Activated T-helper 1 cell treated with anti-CD3 and anti-CD28 coated beads, Interleukin-12 subunit alpha, Interleukin-12 subunit beta, Interleukin-2, Interleukin-4 antibody, amounts not matched to agents 30 ng/mL and 10 ng/mL and 1 ng/mL, durations not matched to agents 14 hours and 24 hours and 36 hours (primary cell): ENCODE measurements around the gene MCRIP2. TPM values are rescaled to one million over a fixed set of nuclear protein-coding genes. Genes with fewer than 3 reads are reported as not detected.

Experiments used
- DNase-seq: peaks from one replicate; pipeline ENCODE4 v3.0.0; 2021; ENCODE audit warnings: low spot score
- H3K27ac Mint-ChIP-seq: one replicate; pipeline ENCODE4 v1.8.0; 2021; ENCODE audit warnings: mild to moderate bottlenecking, mixed read lengths
- H3K27me3 Mint-ChIP-seq: one replicate; pipeline ENCODE4 v1.8.0; 2022; ENCODE audit warnings: mild to moderate bottlenecking, moderate library complexity, mixed read lengths; ENCODE audit not compliant: insufficient read depth
- H3K36me3 Mint-ChIP-seq: one replicate; pipeline ENCODE4 v1.8.0; 2021; ENCODE audit warnings: low read depth, mixed read lengths
- H3K4me1 Mint-ChIP-seq: one replicate; pipeline ENCODE4 v1.8.0; 2021; ENCODE audit warnings: low read depth, mixed read lengths
- H3K4me3 Mint-ChIP-seq: one replicate; pipeline ENCODE4 v1.8.0; 2021; ENCODE audit warnings: mild to moderate bottlenecking, moderate library complexity, mixed read lengths
- H3K9me3 Mint-ChIP-seq: one replicate; pipeline ENCODE4 v1.8.0; 2021; ENCODE audit warnings: mixed read lengths
- intact Hi-C: fragments of 100-400 bp; cut with micrococcal nuclease; formaldehyde crosslinking; loops from one replicate; pipeline ENCODE4 v1.15.1; 2024
- total RNA-seq: library from RNA; stranded (reverse); gene quantifications from 2 replicates; pipeline ENCODE4 v1.2.3, GENCODE V29; 2022

MCRIP2 gene
- total RNA-seq, 1 donor from 2014 or later: 66.5 TPM

DNA sequence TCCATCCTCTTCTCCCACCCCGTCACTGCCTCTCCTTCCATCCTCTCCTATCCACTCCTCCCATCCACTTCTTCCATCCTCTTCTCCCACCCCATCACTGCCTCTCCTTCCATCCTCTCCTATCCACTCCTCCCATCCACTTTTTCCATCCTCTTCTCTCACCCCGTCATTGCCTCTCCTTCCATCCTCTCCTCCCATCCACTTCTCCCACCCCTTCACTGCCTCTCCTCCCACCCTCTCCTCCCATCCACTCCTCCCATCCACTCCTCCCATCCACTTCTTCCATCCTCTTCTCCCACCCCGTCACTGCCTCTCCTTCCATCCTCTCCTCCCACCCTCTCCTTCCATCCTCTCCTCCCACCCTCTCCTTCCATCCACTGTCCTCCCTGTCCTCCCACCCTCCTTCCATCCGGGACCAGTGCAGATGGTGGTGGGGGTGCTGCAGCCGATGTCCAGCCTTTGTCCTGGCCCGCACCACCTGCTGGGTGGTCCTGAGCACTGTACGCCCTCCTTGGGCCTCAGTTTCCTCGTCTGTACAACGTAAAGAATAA lies 9.7 kb upstream of the MCRIP2 start:
- DNase-seq: no peak
- Mint-ChIP-seq H3K9me3 (no peaks in the 10 kb centered on the region), H3K4me3 (no peak overlapping the region), H3K27ac (no peak overlapping the region), H3K4me1 (peaks cover 6% of the 10 kb centered on the region), H3K27me3 (no peaks in the 10 kb centered on the region), H3K36me3 (no peaks in the 10 kb centered on the region)
- intact Hi-C loops: no loop called here

GRCh38 chr16:632486-633335 lies 8.9 kb upstream of the MCRIP2 start:
- Mint-ChIP-seq H3K27ac (no peak overlapping the region), H3K27me3 (no peaks in the 10 kb centered on the region), H3K9me3 (no peaks in the 10 kb centered on the region), H3K4me3 (no peak overlapping the region), H3K4me1 (peaks cover 6% of the 10 kb centered on the region), H3K36me3 (no peaks in the 10 kb centered on the region)
- no peak for DNase-seq
- intact Hi-C loops: no loop called here

- Mint-ChIP-seq H3K4me1 (peaks cover 6% of the 10 kb centered on the region), H3K27me3 (no peaks in the 10 kb centered on the region), H3K4me3 (peak overlapping the region; percentile 75), H3K36me3 (no peaks in the 10 kb centered on the region), H3K27ac (no peak overlapping the region), H3K9me3 (no peaks in the 10 kb centered on the region)
- intact Hi-C loops: no loop called here
- no peak for DNase-seq
These were observed 8.1 kb upstream of the MCRIP2 start for GRCh38 chr16:633336-634050.

DNA sequence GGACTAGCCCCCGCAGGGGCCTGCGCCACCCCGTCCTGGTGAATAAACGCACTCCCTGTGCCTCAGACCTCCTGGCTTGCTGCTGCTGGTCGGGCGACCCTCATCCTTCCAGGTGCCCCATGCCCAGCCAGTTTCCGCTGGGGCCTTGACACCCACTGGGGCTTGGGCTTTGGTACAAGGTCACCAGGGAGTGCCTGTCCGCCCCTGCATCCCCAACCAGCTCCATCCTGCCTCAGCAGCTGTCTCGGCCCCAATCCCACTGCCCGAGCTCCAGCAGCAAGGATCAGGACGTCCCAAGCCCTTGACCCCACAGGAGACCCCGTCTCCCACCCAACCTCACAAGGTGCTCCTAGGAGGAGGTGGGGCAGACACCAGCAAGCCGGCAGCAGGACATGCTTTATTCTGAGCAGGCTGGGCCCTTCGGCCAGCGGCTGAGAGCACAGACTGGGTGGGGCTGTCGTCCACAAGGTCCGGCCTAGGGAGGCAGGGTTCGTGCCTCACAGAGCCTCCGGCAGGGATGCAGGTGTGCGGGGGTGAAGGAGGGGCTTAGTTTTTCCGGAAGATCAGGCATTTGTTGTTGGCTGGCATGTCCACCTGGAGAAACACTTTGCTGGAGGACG lies 7.5 kb upstream of the MCRIP2 start:
- intact Hi-C loops: no loop called here
- no peaks in the 10 kb centered on the region for H3K36me3 Mint-ChIP-seq
- DNase-seq: no peak
- no peaks in the 10 kb centered on the region for H3K27me3 Mint-ChIP-seq
- peaks cover 6% of the 10 kb centered on the region for H3K4me1 Mint-ChIP-seq
- no peaks in the 10 kb centered on the region for H3K9me3 Mint-ChIP-seq
- H3K27ac Mint-ChIP-seq: peak overlapping the region; percentile 63
- peak overlapping the region; percentile 75 for H3K4me3 Mint-ChIP-seq

DNA sequence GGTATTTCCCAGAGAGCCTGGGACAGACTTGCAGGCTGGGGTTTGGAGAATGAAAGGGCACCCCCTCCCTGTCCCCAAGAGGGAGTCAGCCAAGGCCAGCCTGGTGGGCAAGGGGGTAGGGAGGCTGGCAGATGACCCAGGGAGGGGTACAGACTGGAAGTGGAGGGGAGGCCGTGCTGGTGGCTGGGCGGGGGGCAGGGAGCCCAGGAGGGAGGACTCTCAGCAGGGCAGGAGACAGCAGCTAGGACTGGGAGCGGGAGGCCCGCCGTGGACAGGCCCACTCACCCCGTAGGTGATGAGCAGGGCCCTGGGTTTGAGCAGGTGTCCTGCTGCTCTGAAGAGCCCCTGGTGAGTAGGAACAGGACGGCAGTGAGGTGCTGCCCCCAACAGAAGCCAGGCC lies 6.6 kb upstream of the MCRIP2 start:
- Mint-ChIP-seq H3K36me3 (no peaks in the 10 kb centered on the region), H3K9me3 (no peaks in the 10 kb centered on the region), H3K27me3 (no peaks in the 10 kb centered on the region), H3K4me1 (peaks cover 6% of the 10 kb centered on the region), H3K27ac (peak overlapping the region; percentile 63), H3K4me3 (peak overlapping the region; percentile 79)
- intact Hi-C loops: loop anchor here (5.0 kb wide), 3 partner anchors 152 to 1522 kb away; partner anchors contain the start of genes CHTF18, PGAP6, RPUSD1 and TRAF7
- DNase-seq: no peak

DNA sequence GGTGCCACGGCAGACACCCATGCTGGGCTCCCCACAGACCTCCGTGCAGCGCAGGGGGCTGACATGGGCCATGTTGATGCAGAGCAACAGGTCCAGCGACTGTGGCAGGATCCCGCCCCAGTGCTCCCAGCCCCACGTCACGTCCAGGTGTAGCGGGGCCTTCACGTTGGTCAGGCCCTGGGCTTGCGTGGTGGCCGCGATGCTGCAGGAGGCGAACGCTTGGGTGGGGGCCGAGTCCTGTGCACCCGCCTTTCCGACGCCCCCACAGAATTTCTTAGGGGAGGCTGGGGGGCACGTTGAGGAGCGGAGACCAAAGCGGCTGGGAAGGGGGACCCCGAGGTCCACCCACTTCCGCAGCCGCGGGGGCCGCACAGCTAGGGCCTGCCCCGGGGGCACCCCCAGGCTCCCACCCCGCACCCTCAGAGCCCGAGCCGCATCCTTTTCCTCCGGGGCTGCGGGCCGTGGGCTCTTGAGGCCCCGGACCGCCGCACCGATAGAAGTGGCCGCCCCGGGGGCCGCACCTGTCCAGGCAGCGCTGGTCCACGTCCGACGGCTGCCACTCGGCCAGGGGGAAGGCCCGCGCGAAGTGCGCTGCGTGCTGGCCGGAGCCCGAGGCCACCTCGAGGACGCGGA lies 5.9 kb upstream of the MCRIP2 start:
- Mint-ChIP-seq H3K4me3 (peak overlapping the region; percentile 85), H3K27me3 (no peaks in the 10 kb centered on the region), H3K9me3 (no peaks in the 10 kb centered on the region), H3K36me3 (no peaks in the 10 kb centered on the region), H3K4me1 (peaks cover 6% of the 10 kb centered on the region), H3K27ac (no peak overlapping the region)
- DNase-seq: no peak
- intact Hi-C loops: loop anchor here (1.0 to 5.0 kb wide), 13 partner anchors 14 to 1522 kb away; partner anchors contain the start of genes AXIN1, CAPN15, CHTF18 and DECR2

DNA sequence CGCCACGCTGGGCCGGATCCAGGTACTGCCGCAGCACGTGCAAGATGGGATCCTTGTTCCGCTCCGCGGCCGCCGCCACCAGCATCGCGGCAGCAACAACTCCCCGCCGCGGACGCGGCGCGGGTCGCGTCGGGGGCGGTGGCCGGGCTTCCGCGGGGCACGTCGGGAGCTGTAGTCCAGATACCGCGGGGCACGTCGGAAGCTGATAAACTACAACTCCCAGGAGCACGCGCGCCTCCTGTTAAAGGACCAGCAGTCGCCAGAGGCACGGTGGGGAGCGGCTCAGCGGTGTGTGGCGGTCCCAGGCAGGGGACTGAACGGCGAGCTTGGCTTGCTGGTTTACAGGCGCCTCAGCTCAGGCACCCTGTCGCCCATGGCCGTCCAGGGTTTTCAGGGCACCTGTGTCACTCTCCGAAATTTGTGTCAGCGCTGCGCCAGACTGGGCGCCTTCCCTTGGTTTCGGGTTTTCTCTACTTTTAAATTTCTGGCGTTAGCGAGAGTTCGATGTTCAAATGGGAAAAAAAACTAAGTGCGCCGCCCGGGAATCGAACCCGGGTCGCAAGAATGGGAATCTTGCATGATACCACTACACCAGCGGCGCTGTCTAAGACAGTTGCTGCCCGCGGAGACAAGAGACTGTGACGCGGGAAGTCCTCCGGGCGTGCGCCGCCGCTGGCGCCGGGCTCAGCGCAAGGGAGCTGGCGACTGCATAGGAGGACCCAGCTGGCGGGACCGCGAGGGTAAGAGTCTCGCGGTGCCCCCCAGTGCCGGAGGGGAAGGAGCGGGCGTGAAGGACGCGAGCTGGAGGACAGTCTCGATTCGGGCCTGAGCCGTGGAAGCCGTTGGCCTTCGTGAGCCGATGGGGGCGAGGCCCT lies 5.2 kb upstream of the MCRIP2 start, which contains the start of gene METTL26:
METTL26 (minus strand) TSS at position 100 of the 875 bp plus-strand sequence; CDS start at position 85, 15 bp downstream.
- Mint-ChIP-seq H3K27me3 (no peaks in the 10 kb centered on the region), H3K4me3 (peak within 1 kb of the TSS; percentile 85), H3K4me1 (peaks cover 6% of the 10 kb centered on the region), H3K36me3 (no peaks in the 10 kb centered on the region), H3K9me3 (no peaks in the 10 kb centered on the region), H3K27ac (peak within 1 kb of the TSS; percentile 91)
- DNase-seq: peak; percentile 91
- intact Hi-C loops: loop anchor here (1.0 to 5.0 kb wide), 14 partner anchors 13 to 1521 kb away; partner anchors contain the start of genes AXIN1, CAPN15, CHTF18 and DECR2

DNA sequence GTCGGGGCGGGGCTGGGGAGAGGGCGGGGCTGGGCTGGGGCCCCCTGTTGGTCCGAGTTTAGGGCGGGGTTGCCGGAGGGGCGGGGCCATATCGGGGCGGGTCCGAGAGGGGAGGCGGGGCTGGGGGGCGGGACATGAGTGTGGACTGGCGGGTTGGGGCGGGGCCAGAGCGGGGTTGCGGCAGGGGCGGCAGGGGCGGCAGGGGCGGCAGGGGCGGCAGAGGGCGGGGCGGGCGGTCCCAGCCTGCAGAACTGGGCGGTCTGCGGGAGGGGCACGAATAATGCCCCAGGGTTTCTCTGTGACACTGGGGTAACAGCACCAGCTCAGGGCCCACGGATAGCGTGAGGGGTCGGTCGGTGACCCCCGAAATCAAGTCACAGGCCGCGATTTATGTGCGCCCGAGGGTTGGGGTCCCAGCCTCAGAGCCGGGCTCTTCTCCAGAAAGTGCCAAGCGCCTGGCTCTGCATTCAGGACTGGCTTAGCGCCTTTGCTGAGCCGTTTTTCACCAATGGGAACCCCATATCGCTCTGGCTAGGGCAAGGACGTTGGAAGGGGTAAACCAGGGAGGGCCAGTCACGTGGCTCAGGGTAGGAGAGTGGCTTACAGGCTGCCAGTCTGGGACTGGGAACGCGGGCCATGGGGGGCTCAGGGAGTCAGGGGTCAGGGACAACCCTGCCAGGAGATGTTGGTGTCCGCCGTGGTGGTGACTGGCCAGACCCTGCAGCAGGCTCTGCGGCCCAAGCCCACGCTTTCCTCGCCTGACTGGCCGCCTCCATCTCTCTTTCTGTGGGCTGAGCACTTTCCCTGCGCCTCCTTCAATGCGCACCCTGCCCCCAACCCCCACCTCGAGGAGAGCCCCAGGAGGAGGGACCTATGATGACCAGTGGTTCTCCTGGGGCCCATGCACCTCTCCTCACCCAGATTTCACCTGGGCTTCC lies 4.3 kb upstream of the MCRIP2 start:
- H3K27ac Mint-ChIP-seq: no peak overlapping the region
- no peaks in the 10 kb centered on the region for H3K27me3 Mint-ChIP-seq
- intact Hi-C loops: loop anchor here (1.0 to 5.0 kb wide), 8 partner anchors 23 to 1520 kb away; partner anchors contain the start of genes AXIN1, CHTF18, CRAMP1 and DECR2
- no peaks in the 10 kb centered on the region for H3K36me3 Mint-ChIP-seq
- peak; percentile 71 for DNase-seq
- peaks cover 6% of the 10 kb centered on the region for H3K4me1 Mint-ChIP-seq
- H3K9me3 Mint-ChIP-seq: no peaks in the 10 kb centered on the region
- H3K4me3 Mint-ChIP-seq: peak overlapping the region; percentile 85

DNA sequence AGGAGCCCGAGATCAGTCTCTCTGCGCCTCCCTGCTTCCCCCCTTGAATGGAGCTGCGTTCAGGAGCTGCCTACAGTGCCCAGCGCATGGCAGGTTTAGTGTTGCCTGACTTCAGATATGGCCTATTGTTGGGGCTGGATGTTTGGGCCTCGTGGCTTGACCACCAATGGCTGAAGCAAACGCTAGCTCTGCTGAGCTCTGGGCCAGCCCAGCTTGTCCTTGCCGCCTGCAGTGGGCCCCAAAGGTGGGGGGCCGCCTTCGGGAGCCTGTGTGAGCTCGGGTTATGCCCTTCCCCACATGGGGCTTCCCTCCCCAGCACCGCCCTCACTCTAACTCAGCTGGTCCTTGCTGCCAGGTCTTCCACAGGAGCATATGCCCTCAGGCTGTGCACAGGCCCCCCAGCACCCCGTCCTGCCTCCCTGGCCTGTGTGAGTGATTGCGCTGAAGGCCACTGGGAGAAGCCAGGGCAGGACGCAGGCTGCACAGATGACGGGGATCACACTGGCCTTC lies 3.5 kb upstream of the MCRIP2 start:
- Mint-ChIP-seq H3K36me3 (no peaks in the 10 kb centered on the region), H3K4me1 (peaks cover 6% of the 10 kb centered on the region), H3K27me3 (no peaks in the 10 kb centered on the region), H3K9me3 (no peaks in the 10 kb centered on the region), H3K4me3 (no peak overlapping the region), H3K27ac (no peak overlapping the region)
- intact Hi-C loops: loop anchor here (2.0 to 5.0 kb wide), 4 partner anchors 149 to 1519 kb away; partner anchors contain the start of genes CHTF18, CRAMP1, IFT140 and PGAP6
- no peak for DNase-seq

GRCh38 chr16:638836-639235 lies 2.8 kb upstream of the MCRIP2 start:
- Mint-ChIP-seq H3K4me1 (peaks cover 6% of the 10 kb centered on the region), H3K9me3 (no peaks in the 10 kb centered on the region), H3K4me3 (no peak overlapping the region), H3K27ac (no peak overlapping the region), H3K36me3 (no peaks in the 10 kb centered on the region), H3K27me3 (no peaks in the 10 kb centered on the region)
- intact Hi-C loops: loop anchor here (2.0 to 5.0 kb wide), 4 partner anchors 148 to 1518 kb away; partner anchors contain the start of genes CHTF18, CRAMP1, IFT140 and PGAP6
- no peak for DNase-seq
